Measurements from ENCODE around the gene CNOT2. TPM values are rescaled to one million over a fixed set of nuclear protein-coding genes. Genes with fewer than 3 reads are reported as not detected.

Gene CNOT2
- polyA plus RNA-seq, 1 donor, result 75.1 TPM

DNA sequence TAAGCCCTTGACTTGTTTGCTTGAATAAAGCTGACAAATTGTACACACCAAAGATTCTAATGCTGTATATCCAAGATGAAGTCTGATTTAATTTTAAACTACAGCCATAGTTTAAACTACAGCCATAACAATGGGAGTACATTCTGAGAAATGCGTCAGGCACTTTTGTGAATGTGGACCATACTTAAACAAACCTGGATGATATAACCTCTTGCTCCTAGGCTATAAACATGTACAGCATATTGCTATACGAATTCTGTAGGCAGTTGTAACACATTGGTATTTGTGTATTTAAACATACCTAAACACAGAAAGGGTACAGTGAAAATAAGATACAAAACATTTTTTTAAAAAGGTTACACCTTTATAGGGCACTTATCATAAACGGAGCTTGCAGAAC is 63.4 kb downstream of the CNOT2 start:
- no peak for DNase-seq

DNA sequence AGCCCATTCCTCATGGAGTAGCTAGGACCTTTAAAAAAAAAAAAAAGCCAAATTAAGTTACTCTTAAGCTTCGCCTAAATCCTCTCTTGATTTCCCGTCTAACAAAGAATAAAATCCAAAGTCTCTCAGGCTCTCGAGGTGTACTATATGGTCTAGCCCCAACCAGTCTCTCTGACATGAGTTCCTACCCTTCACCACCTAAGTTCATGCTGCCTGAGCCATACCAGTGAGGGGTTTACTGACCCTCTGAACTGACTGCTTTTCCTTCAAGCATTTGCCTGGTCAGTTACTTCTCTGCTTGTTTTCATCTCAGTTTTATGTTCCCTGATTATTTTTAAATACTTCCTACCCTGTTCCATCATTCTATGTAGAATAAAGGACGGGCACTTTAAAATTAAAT is 64.6 kb downstream of the CNOT2 start:
- DNase-seq, result no peak

DNA sequence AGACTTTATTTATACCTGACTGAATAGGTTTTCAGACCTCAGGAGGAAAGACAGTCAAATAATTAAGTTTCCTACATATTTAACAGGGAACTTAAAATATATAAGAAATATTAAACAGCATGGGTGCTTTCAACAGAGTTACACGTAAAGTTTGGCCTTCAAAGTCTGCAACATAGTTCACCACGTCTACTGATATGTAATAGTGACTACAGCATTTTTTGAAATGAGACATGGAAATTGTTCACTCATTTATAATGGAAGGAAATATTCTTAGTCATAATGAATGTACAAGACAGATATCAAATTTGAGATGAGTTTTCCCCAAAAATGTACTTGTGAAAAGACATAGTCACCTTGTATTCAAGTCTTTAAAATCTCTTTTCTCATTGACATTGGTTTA is 66.1 kb downstream of the CNOT2 start:
- no peak for DNase-seq

DNA sequence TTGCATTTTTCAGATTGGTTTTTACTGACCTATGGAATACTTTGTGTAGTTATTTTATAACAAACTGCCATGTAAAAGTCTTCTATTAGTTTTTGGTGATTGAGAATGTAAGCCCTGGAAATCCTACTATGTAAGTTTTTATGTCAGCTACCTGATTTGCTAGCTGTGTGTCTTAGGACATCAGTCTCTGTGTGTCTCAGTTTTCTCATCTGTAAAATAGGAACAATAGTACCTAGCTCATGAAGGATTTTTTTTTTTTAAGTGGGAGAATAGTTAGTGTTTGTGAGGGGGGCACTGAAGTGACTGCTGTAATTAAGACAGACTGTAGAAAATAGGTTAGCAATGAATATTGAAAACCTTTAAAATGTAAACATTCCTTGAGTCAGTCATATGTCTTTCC is 70.9 kb downstream of the CNOT2 start:
- DNase-seq, result no peak

DNA sequence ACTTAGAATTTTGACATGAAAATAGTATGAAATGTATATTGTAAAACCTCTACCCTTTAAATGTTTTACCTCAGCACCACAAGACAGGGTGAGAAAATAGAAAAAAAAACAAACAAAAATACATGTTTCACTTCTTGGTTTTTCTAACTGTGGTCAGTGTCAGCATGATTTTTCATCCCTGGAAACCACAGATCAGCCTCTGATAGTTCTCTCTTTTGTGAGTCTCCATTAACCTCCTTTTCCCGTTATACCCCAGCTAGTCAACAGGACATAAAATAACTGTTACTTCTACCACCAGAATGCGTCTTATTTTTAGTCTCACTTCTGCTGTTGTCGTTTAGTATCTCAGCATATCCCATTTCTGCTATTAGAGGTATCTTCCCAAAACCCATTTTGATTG is 74.5 kb downstream of the CNOT2 start:
- DNase-seq, result peak; percentile 5

DNA sequence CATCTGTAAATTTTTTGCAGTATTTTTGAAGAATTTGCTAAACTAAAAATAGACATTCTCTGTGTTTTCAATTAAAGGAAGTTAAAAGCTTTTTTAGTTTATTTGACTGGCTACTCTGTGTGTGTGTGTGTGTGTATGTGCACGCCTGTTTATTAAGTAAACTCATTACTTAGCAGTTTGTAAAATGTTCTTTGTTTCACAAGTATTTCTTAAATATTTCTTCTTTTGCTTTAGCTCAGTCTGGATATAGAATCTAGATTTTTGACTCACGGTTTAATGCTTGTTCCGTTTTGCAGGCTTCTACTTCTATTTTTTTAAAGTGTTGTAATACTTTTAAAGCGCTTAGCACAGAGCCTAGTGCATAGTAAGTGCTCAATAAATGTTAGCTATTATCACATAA is 76.4 kb downstream of the CNOT2 start:
- no peak for DNase-seq

DNA sequence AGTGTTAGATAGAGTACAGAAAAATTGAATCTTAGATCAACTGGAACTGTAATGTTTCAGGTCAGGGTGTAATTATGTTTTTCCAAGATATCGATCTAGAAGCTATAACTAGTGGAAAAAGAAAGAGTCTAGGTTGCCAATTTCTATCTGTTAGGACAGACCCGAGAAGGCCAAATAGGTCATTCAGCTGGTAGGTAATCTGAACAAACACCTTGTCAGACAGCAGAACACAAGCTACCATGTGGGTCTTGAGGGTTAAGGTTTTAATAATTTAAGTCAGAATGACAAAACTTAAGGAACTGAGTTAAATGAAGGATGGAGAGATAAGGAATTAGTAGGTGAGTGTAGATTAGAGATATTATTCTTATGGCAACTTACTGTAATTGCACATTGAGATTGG is 78.0 kb downstream of the CNOT2 start:
- no peak for DNase-seq

DNA sequence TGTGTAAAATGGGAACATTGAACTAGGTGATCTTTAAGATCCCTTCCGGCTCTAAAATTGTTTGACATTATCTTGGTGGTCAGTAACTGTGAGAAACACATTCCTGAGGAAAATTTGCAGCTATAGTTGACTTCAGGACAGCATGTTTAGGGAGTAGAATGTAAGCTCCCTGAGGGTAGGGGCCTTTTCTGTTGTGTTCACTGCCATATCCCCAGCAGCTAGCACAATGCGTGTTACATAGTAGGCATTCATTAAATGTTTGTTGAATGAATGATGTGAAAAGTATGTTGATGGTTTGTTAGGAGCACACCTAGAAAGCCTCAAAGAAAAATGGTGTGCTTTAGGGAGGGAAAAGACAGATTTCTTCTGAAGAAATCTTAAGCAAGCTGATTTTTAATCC is 84.3 kb downstream of the CNOT2 start:
- DNase-seq, result no peak

DNA sequence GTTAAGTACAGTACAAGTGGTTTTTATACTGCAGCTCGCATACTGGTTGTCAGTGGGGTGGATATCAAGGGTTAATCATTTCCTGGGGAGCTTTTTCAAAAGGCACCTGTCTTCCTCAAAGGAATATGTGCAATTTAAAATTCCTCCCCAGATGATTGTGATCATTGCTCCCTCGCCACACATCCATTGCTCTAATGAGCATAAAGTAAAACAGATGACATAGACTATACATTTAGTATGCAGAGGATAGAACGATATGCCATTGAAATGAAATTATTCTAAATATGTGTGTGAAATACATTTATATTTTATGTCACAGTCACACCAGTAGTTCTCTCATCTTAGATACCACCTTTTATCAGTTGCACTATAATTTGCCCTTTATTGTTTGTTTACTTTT is 86.5 kb downstream of the CNOT2 start:
- DNase-seq, result no peak

DNA sequence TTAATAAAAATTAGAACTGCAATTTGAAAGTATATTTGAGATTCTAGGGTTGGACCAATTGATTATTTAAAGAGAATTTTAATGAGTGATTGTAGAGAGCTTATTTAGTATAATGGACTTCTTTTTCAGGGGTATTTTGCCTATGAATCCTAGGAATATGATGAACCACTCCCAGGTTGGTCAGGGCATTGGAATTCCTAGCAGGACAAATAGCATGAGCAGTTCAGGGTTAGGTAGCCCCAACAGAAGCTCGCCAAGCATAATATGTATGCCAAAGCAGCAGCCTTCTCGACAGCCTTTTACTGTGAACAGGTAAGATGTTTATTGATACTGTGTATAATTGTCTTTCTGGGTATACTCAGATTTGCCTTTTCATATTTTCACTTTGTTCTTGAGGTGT is 86.9 kb downstream of the CNOT2 start:
- no peak for DNase-seq

DNA sequence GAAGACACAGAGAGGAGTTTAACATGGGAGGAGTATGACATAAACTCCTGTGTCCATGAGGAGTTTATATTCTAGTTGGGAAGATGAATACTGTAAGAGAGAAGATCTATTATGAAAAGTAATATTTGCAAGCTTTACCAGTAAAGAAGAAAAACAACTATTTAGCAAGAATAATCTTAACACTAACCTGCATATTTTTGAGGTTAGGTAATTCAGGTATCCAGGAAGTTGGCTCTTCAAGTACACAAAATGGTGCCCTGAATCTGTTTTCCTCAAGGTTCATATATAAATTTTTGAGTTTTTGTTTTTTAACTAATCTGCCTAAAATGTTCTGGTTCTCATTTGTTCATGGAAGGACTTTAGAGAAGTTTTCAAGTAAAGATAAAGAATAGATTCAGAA is 89.0 kb downstream of the CNOT2 start:
- DNase-seq, result no peak

DNA sequence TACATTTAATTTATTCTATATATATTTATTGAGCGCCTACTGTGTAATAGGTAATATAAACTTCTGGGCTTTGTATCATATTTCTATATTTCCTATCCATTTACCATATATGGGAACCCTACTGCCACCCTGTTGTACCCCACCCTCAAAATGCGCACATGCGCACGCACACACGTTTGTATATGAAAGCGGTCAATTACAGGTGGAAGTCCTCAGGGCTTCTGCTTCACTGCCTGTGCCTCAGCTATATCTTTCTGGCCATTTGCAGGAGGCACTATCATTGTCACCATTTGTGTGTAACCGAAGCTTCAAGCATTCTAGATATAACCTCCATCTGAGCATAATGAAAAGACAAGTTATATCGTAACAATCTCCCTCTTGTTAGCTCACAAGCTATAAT is 91.5 kb downstream of the CNOT2 start:
- no peak for DNase-seq

DNA sequence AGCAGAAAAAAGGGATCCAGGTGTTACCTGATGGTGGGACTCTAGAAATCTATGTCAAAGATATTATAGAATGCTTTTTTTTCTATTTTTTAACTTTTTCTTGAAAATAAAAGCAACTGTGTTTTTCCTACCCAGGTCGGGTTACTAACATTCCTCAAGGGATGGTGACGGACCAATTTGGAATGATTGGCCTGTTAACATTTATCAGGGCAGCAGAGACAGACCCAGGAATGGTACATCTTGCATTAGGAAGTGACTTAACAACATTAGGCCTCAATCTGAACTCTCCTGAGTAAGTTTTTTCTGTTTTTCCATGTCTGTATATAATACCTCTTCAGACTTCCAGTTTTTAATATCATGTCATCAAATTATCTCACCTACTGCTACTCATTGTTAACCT is 95.3 kb downstream of the CNOT2 start:
- DNase-seq, result no peak

DNA sequence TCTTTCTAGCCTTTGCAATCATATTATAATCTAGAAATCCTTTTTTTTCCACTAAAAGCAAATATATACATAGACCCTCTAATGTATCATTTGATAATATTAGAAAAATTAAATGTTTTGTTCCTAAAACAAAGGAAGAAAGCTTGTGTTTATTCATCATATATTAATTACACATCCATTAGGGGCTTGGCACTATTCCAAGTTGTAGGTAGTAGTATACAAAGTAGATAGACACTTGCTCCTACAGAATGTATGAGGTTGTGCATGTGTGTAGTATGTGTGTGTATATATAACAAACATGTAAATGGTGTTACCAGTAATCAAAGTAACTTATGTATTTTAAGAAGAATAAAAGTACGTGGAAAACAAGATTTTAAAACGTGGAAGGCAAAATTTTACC is 107.8 kb downstream of the CNOT2 start:
- no peak for DNase-seq

DNA sequence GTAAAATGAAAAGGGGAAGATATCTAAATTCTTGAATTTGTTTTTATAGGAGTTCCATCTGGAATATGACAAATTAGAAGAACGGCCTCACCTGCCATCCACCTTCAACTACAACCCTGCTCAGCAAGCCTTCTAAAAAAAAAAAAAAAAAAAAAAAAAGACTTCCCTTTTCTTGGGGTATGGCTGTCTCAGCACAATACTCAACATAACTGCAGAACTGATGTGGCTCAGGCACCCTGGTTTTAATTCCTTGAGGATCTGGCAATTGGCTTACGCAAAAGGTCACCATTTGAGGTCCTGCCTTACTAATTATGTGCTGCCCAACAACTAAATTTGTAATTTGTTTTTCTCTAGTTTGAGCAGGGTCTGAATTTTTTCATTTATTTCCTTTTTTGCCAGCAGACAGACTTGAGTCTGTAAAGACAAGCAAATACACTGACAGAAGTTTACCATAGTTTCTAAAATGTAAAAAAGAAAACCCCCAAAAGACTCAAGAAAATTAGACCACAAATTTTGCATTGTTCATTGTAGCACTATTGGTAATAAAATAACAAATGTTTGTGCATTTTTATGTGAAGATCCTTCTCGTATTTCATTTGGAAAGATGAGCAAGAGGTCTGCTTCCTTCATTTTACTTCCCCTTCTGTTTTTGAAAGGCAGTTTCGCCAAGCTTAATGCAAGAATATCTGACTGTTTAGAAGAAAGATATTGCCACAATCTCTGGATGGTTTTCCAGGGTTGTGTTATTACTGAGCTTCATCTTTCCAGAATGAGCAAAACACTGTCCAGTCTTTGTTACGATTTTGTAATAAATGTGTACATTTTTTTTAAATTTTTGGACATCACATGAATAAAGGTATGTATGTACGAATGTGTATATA is 110.8 kb downstream of the CNOT2 start:
- DNase-seq, result no peak

DNA sequence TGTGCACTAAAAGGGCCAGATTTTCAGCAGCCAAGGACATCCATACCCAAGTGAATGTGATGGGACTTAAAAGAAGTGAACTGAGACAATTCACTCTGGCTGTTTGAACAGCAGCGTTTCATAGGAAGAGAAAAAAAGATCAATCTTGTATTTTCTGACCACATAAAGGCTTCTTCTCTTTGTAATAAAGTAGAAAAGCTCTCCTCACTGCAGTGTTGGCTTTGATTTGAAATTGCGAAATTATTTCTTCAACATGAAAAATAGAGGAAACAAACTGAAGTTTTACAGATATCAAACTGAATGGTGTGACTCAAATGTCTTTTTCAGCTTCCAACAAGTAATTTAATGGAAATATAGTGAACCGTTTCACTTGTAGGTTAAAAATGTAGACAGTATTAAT is 111.6 kb downstream of the CNOT2 start:
- no peak for DNase-seq

DNA sequence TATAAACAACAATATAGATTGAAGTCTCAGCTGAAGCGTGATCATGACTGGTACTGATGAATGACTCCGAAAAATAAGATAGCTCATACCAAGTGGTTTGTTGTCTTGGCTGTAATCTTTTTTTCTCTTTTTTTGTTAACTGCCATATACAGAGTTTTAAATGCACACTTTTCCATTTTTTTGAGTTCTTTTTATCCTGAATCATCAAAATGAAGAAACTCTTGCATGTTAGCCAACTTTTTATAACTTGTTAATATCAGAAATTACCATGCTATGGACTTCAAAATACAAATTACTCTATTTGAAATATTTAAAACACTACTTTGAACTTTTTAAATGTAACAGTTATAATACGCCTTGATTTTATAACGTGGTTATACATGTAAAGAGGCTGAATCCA is 112.7 kb downstream of the CNOT2 start:
- DNase-seq, result no peak

DNA sequence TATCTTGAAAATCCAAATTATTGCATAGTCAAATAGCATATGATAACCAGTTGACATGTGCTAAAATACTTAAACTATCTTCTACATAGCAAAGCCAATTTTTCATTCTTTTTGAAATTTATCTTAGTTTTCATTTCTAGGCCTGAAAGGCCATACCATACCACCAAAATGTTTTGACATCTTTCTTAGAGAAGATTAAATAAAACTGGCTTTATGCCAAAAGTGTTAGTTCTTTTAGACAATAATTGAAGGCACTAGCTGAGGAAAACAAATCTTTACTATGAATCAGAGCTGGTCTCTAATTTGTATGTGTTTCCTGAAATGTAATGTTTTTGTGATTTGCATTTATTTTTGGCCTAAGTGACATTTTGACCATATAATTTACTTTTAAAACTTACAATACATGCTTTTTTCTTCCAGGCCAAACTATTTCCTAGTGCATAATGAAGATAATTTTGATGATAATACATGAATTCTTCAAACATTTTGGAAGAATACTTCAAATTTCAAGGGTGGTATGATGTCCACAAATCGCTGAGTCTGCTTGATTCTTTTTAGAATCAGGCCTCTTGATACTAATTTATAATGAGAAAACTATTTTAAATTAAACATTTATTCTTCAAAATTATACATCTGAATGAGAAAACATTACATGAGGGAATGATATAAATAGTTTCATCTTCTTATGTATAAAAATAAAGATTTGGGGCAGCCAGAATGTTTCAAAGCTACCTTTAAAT is 116.4 kb downstream of the CNOT2 start:
- no peak for DNase-seq

DNA sequence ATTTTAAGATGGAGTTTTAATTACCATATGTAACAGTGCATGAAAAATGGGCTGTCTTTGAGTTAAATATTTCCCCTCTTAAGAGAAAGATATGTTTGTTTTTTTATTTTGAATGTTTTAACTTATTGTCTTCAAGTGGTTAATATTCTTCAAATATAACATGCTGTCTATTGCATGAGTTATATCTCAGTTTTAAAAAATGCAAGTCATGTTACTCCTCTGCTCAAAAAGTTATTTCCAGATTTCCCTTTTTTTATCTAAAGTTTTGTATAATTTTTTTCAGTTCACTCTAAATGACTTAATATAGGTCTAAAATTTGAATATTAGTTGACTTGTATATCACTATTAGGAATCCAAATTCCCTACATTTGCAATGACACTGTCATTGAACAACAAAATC is 117.0 kb downstream of the CNOT2 start:
- DNase-seq, result no peak

DNA sequence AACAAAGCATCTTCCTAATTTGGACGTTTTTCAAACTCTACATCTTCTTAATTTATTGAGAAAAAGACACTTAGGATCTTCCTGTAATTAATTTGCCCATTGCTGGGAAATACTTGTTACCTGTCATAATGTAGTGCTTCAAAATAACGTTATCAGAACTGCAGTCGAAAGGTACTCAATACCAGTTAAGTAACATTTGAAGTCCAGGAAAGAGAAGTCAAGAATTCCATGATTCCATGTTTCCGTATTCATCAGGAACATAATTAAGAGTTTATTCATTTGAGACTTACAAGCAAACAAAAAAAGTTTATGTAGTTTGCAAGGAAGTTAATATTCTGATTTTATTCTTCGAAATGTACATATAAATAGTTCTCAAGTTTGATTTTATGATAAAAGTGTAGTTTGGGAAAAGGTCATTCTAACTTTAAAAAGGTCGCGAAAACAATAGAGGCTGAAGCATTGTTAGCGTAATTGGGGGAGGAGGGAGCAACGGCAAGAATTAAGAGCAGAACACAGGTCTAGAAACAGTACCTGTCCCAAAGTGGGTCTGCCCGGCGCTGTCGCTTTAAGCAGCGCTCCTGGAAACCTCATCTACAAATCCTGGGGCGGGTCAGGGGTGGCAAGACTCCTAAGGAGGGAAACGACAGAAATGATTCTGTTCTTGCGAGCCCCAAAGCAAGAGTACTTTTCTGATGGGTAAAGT is 121.6 kb downstream of the CNOT2 start:
- DNase-seq, result no peak

DNA sequence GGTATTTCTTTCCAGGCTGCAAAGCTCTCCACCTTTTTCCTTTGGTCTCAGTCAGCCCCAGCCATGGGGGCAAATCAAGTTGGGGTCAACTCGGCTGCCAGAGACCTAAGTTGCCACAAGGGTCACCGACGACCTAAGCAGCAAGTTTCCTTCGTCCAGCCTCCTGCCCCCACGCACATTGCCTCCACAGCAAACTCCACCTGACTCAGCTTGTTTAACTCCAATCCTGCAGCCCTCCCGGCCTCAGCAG is 122.1 kb downstream of the CNOT2 start:
- DNase-seq, result no peak

DNA sequence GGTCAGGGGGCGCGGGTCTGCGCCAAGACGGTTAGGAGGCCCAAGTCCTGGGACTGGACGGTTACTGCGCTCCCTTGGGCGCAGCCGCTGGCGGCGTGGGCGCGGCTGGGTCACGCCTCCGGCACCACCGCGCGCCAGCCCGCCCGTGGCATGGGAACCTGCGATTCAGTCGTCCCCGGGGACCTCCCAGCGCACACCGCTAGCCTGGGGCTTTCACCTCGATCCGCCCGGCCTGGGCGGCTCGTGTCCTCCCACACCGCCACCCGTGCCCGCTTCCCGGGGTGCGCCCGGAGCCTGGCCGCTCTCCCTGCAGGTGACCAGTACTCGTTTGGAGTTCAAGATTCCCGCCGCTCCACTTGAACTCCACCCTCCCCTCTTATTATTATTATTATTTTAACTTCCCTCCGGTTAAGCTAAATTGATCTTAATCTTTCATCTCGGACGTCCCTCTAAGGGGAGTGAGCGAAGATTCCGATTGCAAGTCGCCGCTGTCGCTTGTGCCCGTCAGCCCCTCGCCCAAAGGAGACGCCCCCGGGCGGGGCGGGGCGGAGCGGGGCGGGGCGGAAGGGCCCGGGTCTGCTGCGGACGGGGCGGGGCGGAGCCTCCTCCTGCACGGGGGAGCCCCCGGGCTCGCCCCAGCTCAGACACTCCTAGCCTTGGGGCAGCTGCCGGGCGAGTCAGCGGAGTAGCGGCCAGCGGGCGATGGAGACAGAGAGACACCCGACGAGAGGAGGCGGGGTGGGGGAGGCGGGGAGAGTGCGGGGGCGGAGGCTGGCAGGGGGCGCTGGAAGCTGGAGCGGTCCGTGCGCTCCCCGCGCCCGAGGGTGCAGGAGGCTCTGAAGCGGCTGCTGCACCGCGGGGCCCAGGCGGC is 122.7 kb downstream of the CNOT2 start, which contains the start of gene KCNMB4:
Gene KCNMB4, plus strand, starts transcription at position 643 of the 871 bp plus-strand sequence. CDS start 445 bp downstream, outside the sequence.
- DNase-seq, result peak; percentile 68
